AG09309 (cell line): Measurements from ENCODE around the gene UFSP1.
"Not testable (repeated sequence)": the region's sequence is repeated elsewhere in the genome, so short reads cannot be mapped to it uniquely, and the experiment has no call there.

ENCODE experiments used
- DNase-seq: peaks from one replicate; pipeline ENCODE4 v3.0.0-alpha.2; 2010; ENCODE audit warnings: low read depth
- H3K4me3 ChIP-seq: 2 replicates; pipeline ENCODE4 v1.5.1; 2011; ENCODE audit warnings: mild to moderate bottlenecking, low read depth, low read length, moderate library complexity; ENCODE audit not compliant: control insufficient read depth
- CTCF ChIP-seq: IDR thresholded peaks from 2 replicates; pipeline ENCODE4 v1.5.1; 2011; ENCODE audit warnings: mild to moderate bottlenecking, low read depth, low read length, inconsistent platforms; ENCODE audit not compliant: insufficient read depth, control insufficient read depth; ENCODE audit errors: missing control alignments

The UFSP1 gene

GRCh38 chr7:100888988-100889750, at the start of gene UFSP1:
TSS of gene UFSP1 (minus strand) at chr7:100889715. CDS start at chr7:100889271, 444 bp downstream.
- TF ChIP-seq CTCF, result no peak

GRCh38 chr7:100936167-100936566, 46.7 kb upstream of the UFSP1 start:
- not testable (repeated sequence) for H3K4me3 ChIP-seq, DNase-seq

More at GRCh38 chr7:100888988-100889750, at the start of gene UFSP1:
- no peak for DNase-seq
- peak within 1 kb of the TSS; percentile 52 for H3K4me3 ChIP-seq

- DNase-seq, H3K4me3 ChIP-seq: not testable (repeated sequence)
Measured at GRCh38 chr7:100935381-100935780, 45.9 kb upstream of the UFSP1 start.

- TF ChIP-seq CTCF, result no peak
- DNase-seq, result no peak
- H3K4me3 ChIP-seq, result no peak overlapping the region
Measured at GRCh38 chr7:100933734-100934133, 44.2 kb upstream of the UFSP1 start.

- no peak overlapping the region for H3K4me3 ChIP-seq
- DNase-seq, result no peak
- no peak for TF ChIP-seq CTCF
Measured at GRCh38 chr7:100929808-100930174, 40.3 kb upstream of the UFSP1 start.

- DNase-seq, H3K4me3 ChIP-seq: not testable (repeated sequence)
Measured at GRCh38 chr7:100923616-100924015, 34.1 kb upstream of the UFSP1 start.

GRCh38 chr7:100921039-100921438, 31.5 kb upstream of the UFSP1 start:
- no peak for DNase-seq
- H3K4me3 ChIP-seq, result no peak overlapping the region
- TF ChIP-seq CTCF, result no peak

- DNase-seq, result not testable (repeated sequence)
Measured at GRCh38 chr7:100919779-100920437, 30.4 kb upstream of the UFSP1 start.

GRCh38 chr7:100919335-100919734, 29.8 kb upstream of the UFSP1 start:
- not testable (repeated sequence) for DNase-seq, H3K4me3 ChIP-seq

More at GRCh38 chr7:100919779-100920437, 30.4 kb upstream of the UFSP1 start:
- not testable (repeated sequence) for H3K4me3 ChIP-seq
